K562 (cell line): Measurements from ENCODE around the gene COX6A2. TPM values are rescaled to one million over a fixed set of nuclear protein-coding genes. Genes with fewer than 3 reads are reported as not detected.
A peak's percentile ranks its signal among the peaks of the same experiment; 100 is the strongest.

Experiments used
- ATAC-seq: fragments of 200-7000 bp; cut with Tn5 transposase; 3 replicates; pipeline ENCODE4 v1.9.1; 2020; ENCODE audit warnings: moderate library complexity
- BruUV-seq: library from RNA; stranded (reverse); fragments of 400-500 nt; replicated peaks from 2 replicates; lab custom pipeline; 2021; lab: Mats Ljungman, UMichigan
- CTCF ChIA-PET: fragments of 300-600 bp; formaldehyde crosslinking; extraction: SDS; loops from one replicate; lab custom pipeline; 2021; ENCODE audit warnings: low intra/inter-chr PET ratio; lab: Yijun Ruan, JAX
- POLR2A ChIA-PET: fragments of 300-600, 350-650 bp; sonication (Branson Sonifier 250); formaldehyde crosslinking; extraction: SDS; loops from one replicate; lab custom pipeline; 2021; ENCODE audit warnings: antibody characterized with exemption, inconsistent platforms; lab: Yijun Ruan, JAX
- DNase-seq, 4 experiments: peaks; one replicate each; pipeline versions ENCODE4 v3.0.0 to v3.0.0-alpha.2; 2011 to 2018; ENCODE audit warnings: low spot score in 3 of 4, mixed read lengths in 3 of 4; ENCODE audit errors: extremely low read depth in 1 of 4
- FAIRE-seq: peaks from 2 replicates; lab custom pipeline; 2011; peaks lifted over from hg19 to GRCh38; lab: Jason Lieb, UNC
- H2AFZ ChIP-seq: 2 replicates; pipeline ENCODE4 v1.6.0; 2011; ENCODE audit warnings: low read depth, low read length, control low read depth, inconsistent platforms
- H3K27ac ChIP-seq: fragments of 200-600 bp; 3 replicates; pipeline ENCODE4 v1.8.0; 2011; ENCODE audit warnings: low read depth, mild to moderate bottlenecking, control low read depth, inconsistent platforms, low read length, moderate library complexity, mixed read lengths; ENCODE audit errors: extremely low read depth
- H3K27me3 ChIP-seq, 2 experiments: fragments of 300-600 bp in 1 of 2; 2 replicates in 1 of 2; 3 replicates in 1 of 2; pipeline versions ENCODE4 v1.6.0 to v1.8.0; 2011; ENCODE audit warnings: inconsistent platforms in 2 of 2, low read length in 2 of 2, mild to moderate bottlenecking in 1 of 2, mixed read lengths in 1 of 2, moderate library complexity in 1 of 2; ENCODE audit not compliant: control insufficient read depth in 2 of 2, insufficient read depth in 2 of 2
- H3K36me3 ChIP-seq: fragments of 300-600 bp; 3 replicates; pipeline ENCODE4 v1.8.0; 2011; ENCODE audit warnings: mild to moderate bottlenecking, low read length, inconsistent platforms; ENCODE audit not compliant: control insufficient read depth, insufficient read depth
- H3K4me1 ChIP-seq, 2 experiments: fragments of 200-600 bp in 1 of 2; replicated peaks in 1 of 2; 2 replicates in 1 of 2; 3 replicates in 1 of 2; pipeline versions ENCODE4 v1.5.1 to v1.8.0; 2011; ENCODE audit warnings: inconsistent platforms in 2 of 2, low read length in 2 of 2, mild to moderate bottlenecking in 1 of 2, mixed read lengths in 1 of 2, moderate library complexity in 1 of 2; ENCODE audit not compliant: control insufficient read depth in 2 of 2, insufficient read depth in 2 of 2
- H3K4me2 ChIP-seq: 2 replicates; pipeline ENCODE4 v1.6.1; 2011; ENCODE audit warnings: low read length, control low read depth, inconsistent platforms, mixed read lengths; ENCODE audit not compliant: insufficient read depth
- H3K4me3 ChIP-seq: fragments of 200-600 bp; sonication (generic), shearing (Covaris generic); 2 replicates; pipeline ENCODE4 v1.5.1; 2016; ENCODE audit warnings: control low read depth, inconsistent platforms
- H3K79me2 ChIP-seq: fragments of 200-600 bp; 3 replicates; pipeline ENCODE4 v1.8.0; 2011; ENCODE audit warnings: low read length, inconsistent platforms; ENCODE audit not compliant: control insufficient read depth, insufficient read depth
- H3K9ac ChIP-seq, 2 experiments: 2 replicates each; pipeline versions ENCODE4 v1.6.0 to v1.6.1; 2011; ENCODE audit warnings: low read depth in 2 of 2, low read length in 2 of 2, control low read depth in 1 of 2, inconsistent platforms in 1 of 2, mild to moderate bottlenecking in 1 of 2, mixed read lengths in 1 of 2; ENCODE audit not compliant: insufficient read depth in 1 of 2
- H3K9me1 ChIP-seq: one replicate; pipeline ENCODE4 v1.6.0; 2011; ENCODE audit warnings: inconsistent platforms, mild to moderate bottlenecking, low read length, moderate library complexity; ENCODE audit not compliant: control insufficient read depth, insufficient read depth
- H3K9me3 ChIP-seq: replicated peaks from 2 replicates; pipeline ENCODE4 v1.5.1; 2011; ENCODE audit warnings: low read depth, low read length, inconsistent platforms; ENCODE audit not compliant: control insufficient read depth, insufficient read depth
- H4K20me1 ChIP-seq: replicated peaks from 2 replicates; pipeline ENCODE4 v1.6.1; 2011; ENCODE audit warnings: low read length, inconsistent platforms, mixed read lengths; ENCODE audit not compliant: control insufficient read depth, insufficient read depth
- BCOR ChIP-seq: fragments of 450-650 bp; IDR thresholded peaks from 2 replicates; pipeline ENCODE4 v1.6.1; 2016
- CBFB ChIP-seq: sonication (generic); formaldehyde crosslinking; IDR thresholded peaks from 2 replicates; pipeline ENCODE4 v1.4.0; 2020; ENCODE audit warnings: mild to moderate bottlenecking, missing genetic modification reagents
- CTBP1 ChIP-seq: fragments of 450-650 bp; IDR thresholded peaks from 2 replicates; pipeline ENCODE4 v1.6.1; 2016; ENCODE audit warnings: borderline replicate concordance
- DACH1 ChIP-seq: fragments of 450-650 bp; IDR thresholded peaks from 2 replicates; pipeline ENCODE4 v1.6.1; 2018; ENCODE audit not compliant: partially characterized antibody
- GABPB1 ChIP-seq: sonication (generic); formaldehyde crosslinking; IDR thresholded peaks from 2 replicates; pipeline ENCODE4 v1.8.0; 2022; ENCODE audit warnings: mild to moderate bottlenecking, missing genetic modification reagents
- GATA2 ChIP-seq: sonication (generic); formaldehyde crosslinking; IDR thresholded peaks from 2 replicates; pipeline ENCODE4 v1.4.0; 2020; ENCODE audit warnings: mild to moderate bottlenecking, missing genetic modification reagents
- GATAD2B ChIP-seq: fragments of 450-650 bp; IDR thresholded peaks from 2 replicates; pipeline ENCODE4 v1.6.1; 2017; ENCODE audit warnings: mild to moderate bottlenecking, borderline replicate concordance
- HDAC1 ChIP-seq, 2 experiments: fragments of 450-650 bp; IDR thresholded peaks; 2 replicates each; pipeline ENCODE4 v1.6.1; 2016 to 2017; ENCODE audit warnings: inconsistent platforms in 1 of 2, mild to moderate bottlenecking in 1 of 2, moderate library complexity in 1 of 2
- HDAC2 ChIP-seq: fragments of 450-650 bp; IDR thresholded peaks from 2 replicates; pipeline ENCODE4 v1.6.1; 2016; ENCODE audit warnings: mild to moderate bottlenecking
- MTA1 ChIP-seq: fragments of 450-650 bp; IDR thresholded peaks from 2 replicates; pipeline ENCODE4 v1.6.1; 2017; ENCODE audit warnings: borderline replicate concordance
- NBN ChIP-seq: fragments of 450-650 bp; IDR thresholded peaks from 2 replicates; pipeline ENCODE4 v1.6.1; 2016; ENCODE audit warnings: low read depth, mild to moderate bottlenecking
- NFE2 ChIP-seq: IDR thresholded peaks from 2 replicates; pipeline ENCODE4 v1.6.1; 2014; ENCODE audit warnings: antibody characterized with exemption, low read depth
- RFX1 ChIP-seq: fragments of 450-650 bp; IDR thresholded peaks from 2 replicates; pipeline ENCODE4 v1.6.1; 2016; ENCODE audit warnings: mild to moderate bottlenecking, moderate library complexity
- ZBTB2 ChIP-seq: fragments of 450-650 bp; IDR thresholded peaks from 2 replicates; pipeline ENCODE4 v1.6.1; 2016; ENCODE audit warnings: antibody characterized with exemption
- ZEB2 ChIP-seq: fragments of 450-650 bp; IDR thresholded peaks from 2 replicates; pipeline ENCODE4 v1.6.1; 2016
- ZNF140 ChIP-seq: fragments of 250-450 bp; sonication (Bioruptor Pico); IDR thresholded peaks from 2 replicates; pipeline ENCODE4 v1.8.0; 2021; ENCODE audit warnings: moderate library complexity, mild to moderate bottlenecking, inconsistent platforms
- ZNF232 ChIP-seq: sonication (generic); formaldehyde crosslinking; IDR thresholded peaks from 2 replicates; pipeline ENCODE4 v1.8.0; 2022; ENCODE audit warnings: mild to moderate bottlenecking, missing genetic modification reagents
- ZSCAN29 ChIP-seq: fragments of 450-650 bp; IDR thresholded peaks from 2 replicates; pipeline ENCODE4 v1.6.1; 2017
- WGBS: fragments of 100-300 bp; shearing (Covaris generic); methylation state at CpG from one replicate; pipeline ENCODE4 v1.1.6; 2016; ENCODE audit warnings: low coverage, mixed read lengths; ENCODE audit not compliant: insufficient coverage; ENCODE audit errors: missing lambda C conversion rate; 5-methylcytosine and 5-hydroxymethylcytosine counted together
- in situ Hi-C: fragments of 300-500 bp; cut with MboI; formaldehyde crosslinking; loops from 4 replicates; pipeline ENCODE4 v1.15.0; 2018; ENCODE audit warnings: inconsistent platforms, mixed read lengths
- intact Hi-C: fragments of 100-400 bp; cut with micrococcal nuclease; formaldehyde crosslinking; loops from 2 replicates; pipeline ENCODE4 v1.14.2; 2022
- polyA plus RNA-seq, 8 experiments: library from polyadenylated mRNA; depleted of rRNA in 4 of 8; stranded (reverse) in 5 of 8; unstranded in 3 of 8; fragments of >200 nt; fragmentation: Nextera tagmentation in 2 of 8; fragmentation: Illumina TruSeq in 1 of 8; extraction: Ambion mirVana in 2 of 8; extraction: Trizol in 1 of 8; gene quantifications; 2 replicates each; pipeline versions ENCODE4 v1.2.1 to v1.2.3, GENCODE V29; 2011 to 2014; ENCODE audit warnings: inconsistent platforms in 1 of 8, missing spikeins in 1 of 8
- total RNA-seq, 7 experiments: library from RNA; depleted of rRNA in 6 of 7; stranded (reverse); fragments of >200 nt in 6 of 7; fragmentation: Illumina TruSeq in 2 of 7; extraction: Trizol in 2 of 7; gene quantifications; 2 replicates each; pipeline versions ENCODE4 v1.2.1 to v1.2.3, GENCODE V29; 2011 to 2021; ENCODE audit warnings: low replicate concordance in 1 of 7
- TF ChIP-seq, protein P1 (sequence below): fragments of 250-450 bp; sonication (Bioruptor Pico); IDR thresholded peaks from 2 replicates; pipeline ENCODE4 v1.4.0; 2020

Gene COX6A2
- total and polyA plus RNA-seq, 9 of the 15 experiments (the other 6 are each of a cell fraction or from before 2014, with no cell fraction given), result not detected

DNA sequence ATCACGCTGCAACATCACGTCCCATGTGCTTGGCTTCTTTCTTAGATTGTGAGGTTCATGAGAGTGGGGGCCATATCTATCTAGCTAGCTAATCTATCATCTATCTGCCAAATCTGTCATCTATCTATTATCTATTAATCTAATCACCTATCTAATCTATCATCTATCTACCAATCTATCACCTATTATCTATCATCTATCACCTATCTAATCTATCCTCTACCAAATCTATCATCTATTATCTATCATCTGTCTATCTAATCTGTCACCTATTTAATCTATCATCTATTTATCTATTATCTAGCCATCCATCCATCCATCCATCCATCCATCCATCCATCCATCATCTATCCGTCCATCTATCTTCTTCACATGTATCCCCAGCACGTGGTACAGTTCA lies 14.2 kb downstream of the COX6A2 start:
- FAIRE-seq (no peak), DNase-seq (no peak), ATAC-seq (no peak)
- Histone ChIP-seq H3K9me3 (no peaks in the 10 kb centered on the region), H3K4me1 (peaks cover 0 to 9% of the 10 kb centered on the region in 2 experiments; a peak in 2 of 5 replicates), H4K20me1 (no peaks in the 10 kb centered on the region), H3K27me3 (peaks cover 10 to 57% of the 10 kb centered on the region in 2 experiments; a peak in 3 of 5 replicates), H3K79me2 (no peaks in the 10 kb centered on the region), H2AFZ (no peak overlapping the region), H3K27ac (no peak overlapping the region), H3K36me3 (no peaks in the 10 kb centered on the region), H3K9ac (no peak overlapping the region), H3K4me2 (no peak overlapping the region), H3K9me1 (no peaks in the 10 kb centered on the region), H3K4me3 (no peak overlapping the region)
- intact Hi-C loops, result no loop called here
- in situ Hi-C loops, result no loop called here
- ChIA-PET POLR2A (no interaction called here), CTCF (no interaction called here)
- WGBS, result 0% methylated on average over 4 of the region's 4 CpGs
- no TSS peak for BruUV-seq
- 0 out of 2 replicates have a peak, but pooled peaks have one; percentile 42 for TF ChIP-seq HDAC2
- 0 out of 2 replicates have a peak, but pooled peaks have one; percentile 18 for TF ChIP-seq CTBP1
- TF ChIP-seq GATA2 (CRISPR knock-in tag), result peak; percentile 58
- no peak for TF ChIP-seq GABPB1 (CRISPR knock-in tag)
- TF ChIP-seq NBN, result no peak
- TF ChIP-seq RFX1, result no peak
- TF ChIP-seq MTA1, result peak; percentile 89
- TF ChIP-seq HDAC1 (IDR thresholded peaks at IDR 0.05), result 0 out of 4 replicates have a peak, but pooled peaks of 1 of the 2 experiments have one; percentile 18
- TF ChIP-seq ZBTB2, result peak; percentile 81
- no peak for TF ChIP-seq ZSCAN29
- peak; percentile 36; the same call in 1 of the 2 replicates for TF ChIP-seq BCOR
- 0 out of 2 replicates have a peak, but pooled peaks have one; percentile 21 for TF ChIP-seq ZEB2
- TF ChIP-seq CBFB (CRISPR knock-in tag), result no peak
- TF ChIP-seq ZNF232 (CRISPR knock-in tag), result no peak
- TF ChIP-seq GATAD2B, result peak; percentile 81
- TF ChIP-seq, protein P1, sequence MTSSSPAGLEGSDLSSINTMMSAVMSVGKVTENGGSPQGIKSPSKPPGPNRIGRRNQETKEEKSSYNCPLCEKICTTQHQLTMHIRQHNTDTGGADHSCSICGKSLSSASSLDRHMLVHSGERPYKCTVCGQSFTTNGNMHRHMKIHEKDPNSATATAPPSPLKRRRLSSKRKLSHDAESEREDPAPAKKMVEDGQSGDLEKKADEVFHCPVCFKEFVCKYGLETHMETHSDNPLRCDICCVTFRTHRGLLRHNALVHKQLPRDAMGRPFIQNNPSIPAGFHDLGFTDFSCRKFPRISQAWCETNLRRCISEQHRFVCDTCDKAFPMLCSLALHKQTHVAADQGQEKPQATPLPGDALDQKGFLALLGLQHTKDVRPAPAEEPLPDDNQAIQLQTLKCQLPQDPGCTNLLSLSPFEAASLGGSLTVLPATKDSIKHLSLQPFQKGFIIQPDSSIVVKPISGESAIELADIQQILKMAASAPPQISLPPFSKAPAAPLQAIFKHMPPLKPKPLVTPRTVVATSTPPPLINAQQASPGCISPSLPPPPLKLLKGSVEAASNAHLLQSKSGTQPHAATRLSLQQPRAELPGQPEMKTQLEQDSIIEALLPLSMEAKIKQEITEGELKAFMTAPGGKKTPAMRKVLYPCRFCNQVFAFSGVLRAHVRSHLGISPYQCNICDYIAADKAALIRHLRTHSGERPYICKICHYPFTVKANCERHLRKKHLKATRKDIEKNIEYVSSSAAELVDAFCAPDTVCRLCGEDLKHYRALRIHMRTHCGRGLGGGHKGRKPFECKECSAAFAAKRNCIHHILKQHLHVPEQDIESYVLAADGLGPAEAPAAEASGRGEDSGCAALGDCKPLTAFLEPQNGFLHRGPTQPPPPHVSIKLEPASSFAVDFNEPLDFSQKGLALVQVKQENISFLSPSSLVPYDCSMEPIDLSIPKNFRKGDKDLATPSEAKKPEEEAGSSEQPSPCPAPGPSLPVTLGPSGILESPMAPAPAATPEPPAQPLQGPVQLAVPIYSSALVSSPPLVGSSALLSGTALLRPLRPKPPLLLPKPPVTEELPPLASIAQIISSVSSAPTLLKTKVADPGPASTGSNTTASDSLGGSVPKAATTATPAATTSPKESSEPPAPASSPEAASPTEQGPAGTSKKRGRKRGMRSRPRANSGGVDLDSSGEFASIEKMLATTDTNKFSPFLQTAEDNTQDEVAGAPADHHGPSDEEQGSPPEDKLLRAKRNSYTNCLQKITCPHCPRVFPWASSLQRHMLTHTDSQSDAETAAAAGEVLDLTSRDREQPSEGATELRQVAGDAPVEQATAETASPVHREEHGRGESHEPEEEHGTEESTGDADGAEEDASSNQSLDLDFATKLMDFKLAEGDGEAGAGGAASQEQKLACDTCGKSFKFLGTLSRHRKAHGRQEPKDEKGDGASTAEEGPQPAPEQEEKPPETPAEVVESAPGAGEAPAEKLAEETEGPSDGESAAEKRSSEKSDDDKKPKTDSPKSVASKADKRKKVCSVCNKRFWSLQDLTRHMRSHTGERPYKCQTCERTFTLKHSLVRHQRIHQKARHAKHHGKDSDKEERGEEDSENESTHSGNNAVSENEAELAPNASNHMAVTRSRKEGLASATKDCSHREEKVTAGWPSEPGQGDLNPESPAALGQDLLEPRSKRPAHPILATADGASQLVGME (CRISPR knock-in tag), result no peak
- no peak for TF ChIP-seq NFE2
- no peak for TF ChIP-seq ZNF140 (CRISPR knock-in tag)
- TF ChIP-seq DACH1, result peak; percentile 83
- TF ChIP-seq, all 486 proteins: peak for 10
